Activated CD8-positive, alpha-beta memory T cell treated with anti-CD3 and anti-CD28 coated beads for 24 hours (primary cell): Measurements from ENCODE around the gene APBB2.
"Not testable (repeated sequence)": the region's sequence is repeated elsewhere in the genome, so short reads cannot be mapped to it uniquely, and the experiment has no call there.

Experiments used
- DNase-seq: peaks from one replicate; pipeline ENCODE4 v3.0.0-alpha.2; 2020

The APBB2 gene

DNA sequence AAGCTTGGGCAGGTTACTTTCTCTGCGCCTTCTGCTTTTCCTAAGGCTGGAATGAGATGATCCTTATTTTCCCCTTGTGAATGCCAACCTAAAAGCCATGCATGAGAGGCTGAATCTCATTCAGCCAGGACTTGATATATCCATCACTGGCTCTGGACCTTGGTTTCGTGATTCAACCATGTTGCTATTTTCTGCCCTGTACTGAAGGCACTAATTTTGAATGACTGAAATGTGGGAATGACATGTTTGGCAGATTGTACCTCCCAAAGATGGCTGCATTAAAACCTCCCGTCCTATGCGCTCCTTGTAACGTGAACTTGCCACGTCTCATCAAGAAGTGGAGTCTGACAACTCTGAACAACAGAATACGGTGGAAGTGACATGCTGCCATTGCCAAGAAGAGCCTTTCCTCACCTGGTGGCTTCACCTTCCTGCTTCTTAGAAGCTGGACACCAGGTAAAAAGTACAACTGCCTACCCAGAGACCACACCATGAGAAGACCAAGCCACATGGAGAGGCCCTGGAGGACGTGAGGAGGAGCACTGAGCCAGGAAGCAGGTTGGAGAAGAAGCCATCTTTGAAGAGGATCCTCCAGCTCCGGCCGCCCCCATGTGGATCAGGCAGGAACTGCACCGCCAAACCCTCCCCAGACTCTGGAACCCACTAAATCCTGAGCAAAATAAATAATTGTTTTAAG is 290.1 kb downstream of the APBB2 start:
- DNase-seq, result peak; percentile 89

DNA sequence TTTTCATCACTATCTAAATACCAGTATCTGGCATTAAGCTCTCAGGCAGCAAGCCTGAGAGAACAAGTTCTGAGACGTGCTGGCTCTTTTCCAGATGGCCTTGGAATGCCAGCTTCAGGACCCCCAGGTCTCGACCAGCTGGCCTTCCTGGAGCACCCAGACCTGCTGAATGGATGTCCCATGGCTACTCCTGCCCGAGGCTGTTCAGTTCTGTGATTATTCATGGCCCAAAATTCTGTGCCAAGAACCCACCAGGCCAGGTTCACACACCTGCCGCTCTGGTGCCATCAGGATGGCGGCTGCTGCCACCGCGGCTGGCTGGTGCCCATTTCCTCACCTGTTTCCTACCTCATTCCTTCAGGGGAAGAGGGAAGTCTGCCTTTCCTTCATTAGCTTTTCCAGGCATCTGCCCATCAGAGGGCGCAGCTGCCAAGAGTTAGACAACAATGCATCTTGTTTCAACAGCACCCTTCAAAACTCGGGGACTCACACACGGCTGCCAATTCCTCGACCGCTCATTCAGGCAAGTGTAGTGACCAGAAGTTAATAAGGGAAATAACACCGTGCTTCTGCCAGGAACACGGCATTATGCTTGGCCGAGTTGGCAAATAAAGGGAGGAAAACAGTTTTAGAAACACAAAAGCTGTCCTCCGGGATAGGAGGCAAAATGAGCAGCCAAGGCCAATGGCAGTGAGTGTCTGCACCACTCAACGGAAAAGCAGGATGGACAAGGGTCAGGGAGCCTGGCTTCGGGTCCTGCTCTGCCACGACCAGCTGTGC is 290.8 kb downstream of the APBB2 start:
- DNase-seq, result no peak

DNA sequence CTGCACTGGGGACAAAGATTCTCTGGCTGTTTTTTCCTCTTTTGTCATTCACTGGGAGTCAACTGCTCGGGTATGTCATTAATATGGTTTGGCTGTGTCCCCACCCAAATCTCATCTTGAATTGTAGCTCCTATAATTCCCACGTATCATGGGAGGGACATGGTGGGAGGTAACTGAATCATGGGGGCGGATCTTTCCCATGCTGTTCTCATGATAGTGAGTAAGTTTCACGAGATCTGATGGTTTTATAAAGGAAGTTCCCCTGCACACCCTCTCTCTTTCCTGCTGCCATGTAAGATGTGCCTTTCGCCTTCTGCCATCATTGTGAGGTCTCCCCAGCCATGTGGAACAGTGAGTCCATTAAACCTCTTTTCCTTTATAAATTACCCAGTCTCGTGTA is 294.4 kb downstream of the APBB2 start:
- DNase-seq, result not testable (repeated sequence)

DNA sequence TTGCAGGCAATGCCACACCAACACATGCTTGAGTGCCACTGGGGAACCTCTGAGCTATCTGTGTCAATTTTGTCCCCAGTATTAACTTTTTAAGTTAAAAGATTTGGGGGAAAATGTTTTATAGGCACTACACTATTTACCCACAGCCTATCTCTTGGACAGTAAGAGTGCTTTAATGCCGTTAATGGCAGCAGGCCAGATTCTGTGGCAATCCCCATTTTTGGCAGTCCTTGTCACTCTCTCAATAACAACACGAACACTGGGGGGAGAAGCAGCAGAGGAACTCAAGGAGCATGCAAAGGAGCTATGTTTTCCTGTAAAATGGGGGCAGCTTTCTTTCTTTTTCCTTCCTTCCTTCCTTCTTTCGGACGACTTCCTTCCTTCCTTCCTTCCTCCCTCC is 296.0 kb downstream of the APBB2 start:
- DNase-seq, result no peak

DNA sequence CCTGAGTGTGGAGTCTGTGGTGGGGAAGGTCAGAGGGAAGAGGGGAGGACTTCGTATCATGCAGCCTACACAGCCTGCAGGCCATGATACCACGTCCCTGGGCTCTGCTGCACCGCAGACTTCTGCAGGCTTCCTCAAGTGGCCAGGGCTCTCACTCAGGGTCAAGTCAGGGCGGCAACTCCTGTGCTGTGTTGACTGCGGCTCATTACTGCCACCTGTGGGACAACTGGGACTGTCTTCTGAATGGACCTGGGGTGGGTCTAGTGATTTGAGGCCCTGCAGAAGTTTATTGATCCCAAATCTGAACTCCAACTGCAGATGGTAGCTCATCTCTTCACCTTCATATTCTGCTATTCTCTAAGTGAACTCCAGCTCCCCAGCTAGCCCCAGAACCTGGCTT is 297.5 kb downstream of the APBB2 start:
- peak; percentile 76 for DNase-seq

DNA sequence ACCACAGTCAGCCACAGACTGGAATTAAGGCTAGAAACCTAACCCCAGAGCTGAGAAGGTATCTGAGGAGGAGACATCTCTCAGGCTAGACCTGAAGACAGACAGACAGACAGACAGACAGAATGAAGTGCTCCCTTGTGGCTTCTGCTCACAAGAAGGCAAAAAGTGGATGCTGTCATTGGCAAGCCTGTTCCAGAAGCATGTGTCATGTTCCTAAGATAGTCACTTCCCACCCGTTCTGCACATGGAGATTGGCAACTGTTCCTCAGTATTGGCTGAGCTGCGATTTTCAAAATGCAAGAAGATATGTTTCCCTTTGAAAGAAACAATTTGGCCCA is 298.2 kb downstream of the APBB2 start:
- no peak for DNase-seq

DNA sequence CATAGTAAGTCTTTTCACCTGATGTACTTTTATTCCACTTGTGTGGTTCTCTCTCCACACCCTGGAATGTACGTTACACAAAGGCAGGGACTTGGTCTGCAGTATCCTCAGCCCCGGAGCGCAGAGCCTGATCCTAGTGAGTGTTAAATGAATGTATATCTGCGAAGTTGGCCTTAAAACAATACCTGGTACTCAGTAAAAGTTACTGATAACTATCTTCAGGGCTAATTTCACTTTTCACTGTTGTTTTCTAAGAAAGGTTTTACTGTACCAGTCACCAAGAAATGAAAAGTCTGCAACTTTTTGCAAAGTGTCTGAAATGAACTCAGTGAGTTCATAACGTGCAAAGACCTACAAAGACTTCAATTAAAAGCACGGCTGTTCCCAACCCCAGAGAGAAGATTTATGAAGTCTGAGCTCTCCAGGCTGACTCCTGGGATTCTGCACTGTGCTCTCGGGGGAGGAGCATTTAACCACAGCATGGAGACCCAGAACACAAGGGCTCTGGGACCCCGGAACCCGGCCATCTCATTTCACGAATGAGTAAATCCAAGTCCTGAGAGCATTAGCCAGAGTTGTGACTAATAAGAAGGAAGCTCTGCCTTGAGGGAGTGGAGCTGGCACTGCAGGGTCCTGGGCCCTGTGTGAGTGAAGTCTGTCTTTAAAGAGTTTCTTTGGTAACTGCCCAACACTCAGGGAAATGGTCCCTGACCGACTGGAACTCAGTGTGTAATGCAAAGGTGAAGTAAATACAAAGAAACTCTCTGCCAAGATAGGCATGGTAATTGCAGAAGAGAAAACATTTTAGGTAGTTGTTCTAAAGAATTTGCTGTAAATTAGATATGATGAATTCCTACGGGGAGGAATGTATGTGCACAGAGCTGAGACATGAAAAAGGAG is 298.8 kb downstream of the APBB2 start:
- no peak for DNase-seq

DNA sequence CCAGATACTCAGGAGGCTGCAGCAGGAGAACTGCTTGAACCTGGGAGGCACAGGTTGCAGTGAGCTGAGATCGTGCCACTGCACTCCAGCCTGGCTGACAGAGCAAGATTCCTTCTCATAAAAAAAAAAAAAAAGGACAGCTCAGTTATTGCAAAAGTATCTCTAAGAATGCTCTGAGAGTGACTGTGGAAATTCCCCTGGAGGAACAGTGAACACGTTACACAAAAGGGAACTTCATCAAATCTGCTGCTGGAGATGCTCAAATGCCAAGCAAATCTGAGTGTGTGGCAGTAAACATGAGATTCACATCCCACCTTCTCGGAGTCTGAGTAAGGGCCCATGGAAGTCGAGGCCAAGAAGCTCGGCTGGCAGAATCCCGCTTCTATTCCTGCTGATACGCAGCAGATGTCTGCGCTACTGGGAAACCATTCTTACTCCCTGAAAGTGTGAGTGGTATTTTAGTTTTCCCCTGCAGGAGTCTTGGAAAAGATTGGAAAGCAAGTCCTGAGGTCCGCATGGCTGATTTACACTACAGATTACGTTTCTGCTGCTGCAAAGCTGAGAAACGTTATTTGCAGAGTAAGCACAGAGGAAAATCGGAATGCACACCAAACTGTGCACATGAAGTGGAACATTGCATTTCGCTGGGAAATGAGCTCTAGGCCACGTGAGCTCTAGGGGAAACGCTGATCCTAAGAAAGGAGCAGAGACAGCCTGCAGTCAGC is 301.7 kb downstream of the APBB2 start:
- no peak for DNase-seq

DNA sequence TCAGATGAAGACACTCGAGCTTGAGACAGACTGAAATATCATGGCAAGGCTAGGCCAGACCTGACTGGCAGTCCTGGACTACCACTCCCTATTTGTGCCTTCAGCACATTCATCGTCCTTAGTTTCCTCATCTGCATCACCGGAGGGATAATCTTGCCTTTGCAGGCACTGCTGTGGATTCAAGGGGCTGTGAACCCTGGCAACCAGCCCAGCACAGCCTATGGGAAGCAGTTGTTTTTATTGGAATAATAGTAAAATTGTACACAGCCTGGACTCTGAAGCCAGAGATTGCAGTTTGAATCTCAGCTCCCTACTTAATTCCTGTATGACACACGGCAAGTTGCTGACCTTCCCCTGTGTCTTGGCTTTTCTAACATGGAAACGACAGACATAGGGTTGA is 303.6 kb downstream of the APBB2 start:
- DNase-seq, result no peak

DNA sequence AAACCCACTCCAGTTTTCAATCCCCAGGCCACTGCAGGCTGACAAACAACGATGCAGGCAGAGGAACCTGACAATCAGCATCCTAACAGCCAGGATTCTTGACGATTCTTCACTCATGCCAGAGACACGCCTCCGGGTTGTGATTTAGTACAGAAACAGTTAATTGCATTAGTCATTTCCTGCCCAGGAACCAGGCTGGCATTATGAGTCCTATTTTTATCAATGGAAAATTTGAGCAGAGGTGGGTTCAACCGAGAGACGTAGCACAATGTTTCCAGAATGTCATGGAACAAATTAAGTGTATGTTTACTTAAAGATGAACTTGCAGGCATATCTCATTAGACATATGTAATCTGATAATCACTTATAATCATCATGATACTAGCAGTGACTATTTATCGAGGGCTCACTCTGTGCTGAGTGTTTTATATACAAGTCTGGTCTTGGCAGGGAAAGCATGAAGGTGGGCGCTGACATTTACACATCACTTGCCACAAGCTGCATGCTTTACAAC is 304.9 kb downstream of the APBB2 start:
- DNase-seq, result peak; percentile 74

DNA sequence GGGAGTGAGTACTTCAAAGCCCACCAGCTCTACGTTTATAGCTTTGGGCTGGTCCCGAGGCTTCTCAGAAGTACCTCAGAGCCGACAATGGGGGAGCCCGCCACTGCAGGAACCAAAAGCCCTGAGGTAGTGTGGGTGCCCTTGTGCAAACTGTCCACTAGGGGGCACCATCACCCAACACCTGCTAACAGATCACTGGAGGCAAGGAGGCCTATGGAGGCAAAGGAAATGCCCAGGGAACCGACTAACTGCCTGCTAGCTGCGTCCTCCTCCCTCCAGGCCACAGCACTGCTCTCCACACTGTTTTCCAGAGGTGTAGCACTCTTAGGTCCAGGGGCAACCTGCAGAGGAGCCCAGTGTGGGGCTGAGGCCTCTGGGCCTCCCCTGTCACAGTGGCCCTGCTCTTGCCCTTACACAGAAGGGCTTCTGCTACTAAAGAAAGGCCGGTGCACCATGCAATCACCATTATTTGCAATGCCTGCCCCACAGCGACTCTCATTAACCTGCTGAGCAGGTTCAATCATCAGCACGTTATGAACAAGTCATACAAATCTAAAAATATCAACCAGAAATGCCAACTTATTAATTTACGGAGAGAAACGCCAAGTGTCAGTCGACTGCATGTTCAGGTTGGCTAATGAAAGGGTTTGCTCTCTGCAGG is 305.5 kb downstream of the APBB2 start:
- DNase-seq, result peak; percentile 82

DNA sequence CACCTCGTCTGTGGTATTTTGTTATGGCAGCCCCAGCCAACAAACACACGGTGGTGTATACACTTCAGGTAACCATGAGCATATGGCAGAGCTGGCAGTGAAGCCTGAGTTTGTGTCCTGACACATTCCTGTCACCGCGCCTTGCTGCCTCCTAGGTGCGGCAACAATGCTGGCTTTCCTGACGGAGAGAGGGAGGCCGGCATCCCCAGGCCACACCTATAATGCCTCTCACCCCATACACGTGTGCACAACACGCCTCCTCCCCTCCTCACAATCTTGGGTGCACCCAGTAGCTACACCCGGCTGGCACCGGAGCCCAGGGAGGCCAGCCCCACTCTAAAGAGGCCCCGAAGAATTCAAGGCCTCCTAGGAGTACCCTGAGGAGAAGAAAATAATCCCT is 306.0 kb downstream of the APBB2 start:
- DNase-seq, result no peak

DNA sequence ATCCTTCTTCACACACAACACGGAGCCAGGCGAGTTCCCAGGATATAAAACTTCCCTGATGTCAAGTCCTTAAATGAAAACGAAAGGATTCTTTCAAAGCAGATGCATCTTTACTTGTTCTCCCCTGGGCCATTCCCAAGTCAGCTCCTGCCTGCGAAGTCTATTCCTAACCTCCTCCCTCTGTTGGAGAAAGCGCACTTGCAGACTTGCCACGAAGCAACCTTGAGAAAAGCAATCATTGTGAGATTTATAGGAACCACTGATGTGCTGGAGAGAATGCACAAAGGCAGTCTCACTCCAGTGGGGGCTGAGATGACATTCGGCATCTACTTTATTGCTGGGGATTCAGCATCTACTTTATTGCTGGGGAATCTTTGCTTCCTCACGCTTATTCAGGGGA is 308.9 kb downstream of the APBB2 start:
- no peak for DNase-seq

DNA sequence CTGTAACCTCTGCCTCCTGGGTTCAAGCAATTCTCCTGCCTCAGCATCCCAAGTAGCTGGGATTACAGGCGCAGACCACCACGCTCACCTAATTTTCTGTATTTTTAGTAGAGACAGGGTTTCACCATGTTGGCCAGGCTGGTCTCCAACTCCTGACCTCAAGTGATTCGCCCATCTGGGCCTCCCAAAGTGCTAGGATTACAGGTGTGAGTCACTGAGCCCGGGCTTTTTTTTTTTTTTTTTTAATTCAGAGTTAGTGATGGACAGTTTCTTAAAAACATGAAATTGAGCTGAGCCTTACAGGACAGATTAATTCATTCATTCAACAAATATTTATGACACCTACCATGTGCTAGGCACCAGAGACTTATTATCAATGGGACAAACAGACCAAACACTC is 313.8 kb downstream of the APBB2 start:
- not testable (repeated sequence) for DNase-seq

DNA sequence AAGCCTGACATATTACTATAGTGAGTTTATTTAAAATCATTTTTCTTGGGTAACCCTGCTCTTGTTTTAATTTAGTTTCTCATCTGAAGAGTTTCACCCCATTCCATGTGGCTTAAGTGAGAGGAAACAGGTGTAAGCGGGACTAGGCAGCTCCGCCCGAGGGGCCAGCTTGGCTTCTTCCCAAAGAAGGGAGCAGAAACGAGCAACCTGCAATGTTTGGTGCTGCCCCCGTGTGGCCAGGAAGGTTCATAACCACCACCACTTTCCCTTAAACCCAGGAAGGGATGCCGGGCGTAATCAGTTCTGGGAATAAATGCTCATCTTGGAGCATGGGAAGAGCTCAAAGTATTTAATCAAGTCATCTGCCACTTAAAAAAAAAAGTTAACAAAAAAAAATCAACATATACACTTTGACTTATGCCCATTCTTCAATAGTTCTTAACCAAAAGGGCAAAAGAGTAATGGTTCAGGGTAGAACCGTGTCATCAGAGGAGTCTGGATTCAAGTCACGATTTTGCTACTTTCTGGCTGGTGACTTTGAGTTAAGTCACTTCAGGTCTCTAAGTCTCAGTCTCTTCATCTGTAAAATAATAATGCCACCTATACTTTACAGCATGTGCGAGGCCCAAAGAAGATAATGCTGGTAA is 316.7 kb downstream of the APBB2 start:
- peak; percentile 86 for DNase-seq

DNA sequence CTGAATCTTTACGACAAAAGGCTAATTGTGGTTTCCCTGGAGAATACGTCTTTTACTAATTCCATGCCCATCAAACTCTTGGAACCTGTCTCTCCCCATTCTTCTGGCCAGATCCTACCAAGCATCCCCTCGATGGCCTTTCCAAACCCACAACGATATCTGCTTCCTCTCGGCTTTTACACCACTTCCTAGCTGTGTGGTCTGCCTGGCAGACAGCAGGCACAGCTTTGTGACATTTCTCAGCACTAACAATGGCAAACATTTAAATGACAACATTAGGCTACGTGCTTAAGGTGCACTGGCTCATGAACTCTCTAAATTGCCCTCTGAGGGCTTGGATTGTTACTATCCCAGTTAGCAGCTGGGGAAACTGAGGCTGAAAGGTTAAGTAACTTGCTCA is 323.6 kb downstream of the APBB2 start:
- no peak for DNase-seq

DNA sequence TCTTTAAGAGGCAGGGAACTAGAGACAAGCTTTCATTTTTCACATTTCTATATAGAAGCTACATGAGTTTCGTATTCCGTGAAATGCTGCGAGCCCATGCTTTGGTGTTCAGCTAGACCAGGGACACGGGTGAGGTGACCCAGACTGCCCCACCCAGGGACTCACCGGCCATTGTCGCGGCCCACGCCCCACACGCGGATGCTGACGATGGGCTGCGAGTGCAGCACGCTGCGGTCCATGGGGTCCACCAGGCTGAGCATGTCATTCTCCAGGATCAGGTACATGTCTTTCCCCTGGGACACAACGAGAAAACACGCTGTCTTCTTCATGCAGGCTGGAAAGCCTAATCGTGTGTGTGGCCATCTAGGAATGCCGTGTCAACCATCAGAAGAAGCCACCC is 324.1 kb downstream of the APBB2 start:
- no peak for DNase-seq

DNA sequence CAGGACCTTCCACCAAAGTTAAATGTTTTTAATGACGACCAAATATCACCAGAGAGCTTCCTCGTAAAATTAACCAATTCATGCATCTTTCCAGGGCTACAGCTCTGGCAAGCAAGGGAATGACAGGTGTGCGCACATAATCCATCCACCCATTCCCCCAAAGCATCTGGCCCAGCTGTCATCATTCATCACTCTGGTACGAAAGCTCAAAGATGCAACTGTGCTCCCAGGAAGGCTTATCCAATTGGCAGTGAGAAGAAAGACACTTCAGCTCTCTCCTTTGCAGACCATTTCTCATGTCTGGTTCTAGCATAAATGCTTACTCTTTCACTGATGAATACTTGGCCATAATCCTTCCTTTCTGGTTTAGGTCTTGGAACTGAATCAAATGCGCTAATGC is 325.4 kb downstream of the APBB2 start:
- no peak for DNase-seq

DNA sequence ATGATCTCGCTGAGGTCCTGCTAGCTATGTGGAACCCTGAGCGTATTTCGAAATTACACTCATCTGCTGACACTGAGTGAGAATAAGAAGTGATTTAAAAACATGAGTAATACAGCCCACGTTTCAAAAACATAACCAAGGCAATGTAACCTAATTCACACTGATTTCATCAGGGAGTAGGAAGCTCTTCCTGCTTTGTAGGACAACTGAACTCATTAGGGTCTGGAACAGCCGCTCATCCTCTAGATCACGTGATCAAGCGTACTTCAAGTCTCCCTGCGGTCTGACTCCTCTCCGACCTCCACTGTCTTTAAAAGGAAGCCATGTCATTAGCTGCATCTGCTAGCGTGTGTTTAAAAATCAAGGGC is 326.6 kb downstream of the APBB2 start:
- no peak for DNase-seq

DNA sequence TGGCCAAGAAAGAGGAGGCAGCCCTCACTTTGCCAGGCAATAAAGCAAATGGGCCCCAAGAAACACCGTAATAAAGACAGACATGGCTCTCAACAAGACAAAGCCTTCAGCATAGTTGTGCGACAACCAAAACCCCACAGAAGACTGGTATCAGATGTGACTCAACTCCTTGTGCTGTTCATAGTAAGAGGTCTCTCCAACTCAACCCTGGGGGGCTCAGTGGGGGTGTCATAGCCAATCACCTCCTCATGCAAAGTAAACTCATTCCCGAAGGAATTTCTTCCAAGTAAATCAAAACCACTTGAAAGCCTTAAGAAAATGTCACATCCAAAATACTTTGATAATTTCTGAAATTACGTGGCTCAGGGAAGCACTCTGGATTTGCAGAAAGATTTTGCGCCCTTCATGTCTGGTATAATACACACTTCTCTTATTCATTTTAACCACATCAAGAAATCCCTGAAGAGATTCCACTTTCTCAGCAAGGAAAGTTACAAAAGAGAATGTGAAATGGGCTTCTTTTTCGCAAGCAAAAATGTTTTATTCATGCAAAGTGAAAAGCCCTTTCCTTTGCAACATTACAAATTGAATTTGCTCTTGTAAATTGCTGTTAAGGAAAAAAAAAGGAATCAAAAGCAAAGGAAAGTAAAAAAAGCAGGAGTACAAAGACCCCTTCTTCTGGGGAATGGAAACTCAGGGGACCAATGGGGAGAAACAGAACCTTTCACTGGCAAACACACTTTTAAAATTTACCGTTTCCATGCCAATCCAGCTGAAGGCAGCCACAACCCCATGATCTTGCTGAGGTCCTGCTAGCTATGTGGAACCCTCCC is 327.2 kb downstream of the APBB2 start:
- DNase-seq, result no peak

DNA sequence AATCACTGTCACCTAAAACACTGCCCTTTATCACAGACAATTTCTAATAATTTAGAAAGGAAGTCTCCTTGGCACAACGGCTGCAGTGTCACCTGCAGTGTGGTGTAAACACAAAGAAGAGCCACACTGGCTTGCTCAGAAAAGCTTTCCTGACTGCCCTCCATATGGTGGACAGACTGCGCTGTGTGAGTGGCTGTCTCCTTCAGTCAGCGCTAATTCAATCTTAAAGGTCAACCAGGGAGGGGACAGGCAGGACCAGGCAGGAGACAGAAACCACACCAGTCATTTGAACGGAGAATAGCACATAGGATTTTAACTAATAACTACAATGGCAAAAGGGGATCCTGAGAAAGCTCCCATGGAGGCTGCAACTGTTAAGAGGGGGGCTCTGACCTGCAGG is 332.5 kb downstream of the APBB2 start:
- DNase-seq, result no peak
